PFSK-1 (cell line): ENCODE data around the gene CD300LB.

Source experiments
- POLR2AphosphoS5 ChIP-seq: IDR thresholded peaks from 2 replicates; pipeline ENCODE4 v1.6.1; 2012; ENCODE audit warnings: low read depth, mild to moderate bottlenecking, control low read depth, low read length, moderate library complexity
- SIN3A ChIP-seq: IDR thresholded peaks from 2 replicates; pipeline ENCODE4 v1.6.1; 2012; ENCODE audit warnings: mild to moderate bottlenecking, low read length, moderate library complexity, borderline replicate concordance; ENCODE audit not compliant: insufficient read depth
- TAF1 ChIP-seq: IDR thresholded peaks from 2 replicates; pipeline ENCODE4 v1.6.1; 2012; ENCODE audit warnings: low read length, control low read depth, borderline replicate concordance; ENCODE audit not compliant: insufficient read depth
- TF ChIP-seq, protein P1 (sequence below), 2 experiments: IDR thresholded peaks; 2 replicates each; pipeline versions ENCODE4 v1.6.1 to v1.8.0; 2011 to 2012; ENCODE audit warnings: low read depth in 2 of 2, low read length in 2 of 2, control low read depth in 1 of 2, inconsistent platforms in 1 of 2, mild to moderate bottlenecking in 1 of 2, moderate library complexity in 1 of 2; ENCODE audit not compliant: insufficient read depth in 1 of 2

DNA sequence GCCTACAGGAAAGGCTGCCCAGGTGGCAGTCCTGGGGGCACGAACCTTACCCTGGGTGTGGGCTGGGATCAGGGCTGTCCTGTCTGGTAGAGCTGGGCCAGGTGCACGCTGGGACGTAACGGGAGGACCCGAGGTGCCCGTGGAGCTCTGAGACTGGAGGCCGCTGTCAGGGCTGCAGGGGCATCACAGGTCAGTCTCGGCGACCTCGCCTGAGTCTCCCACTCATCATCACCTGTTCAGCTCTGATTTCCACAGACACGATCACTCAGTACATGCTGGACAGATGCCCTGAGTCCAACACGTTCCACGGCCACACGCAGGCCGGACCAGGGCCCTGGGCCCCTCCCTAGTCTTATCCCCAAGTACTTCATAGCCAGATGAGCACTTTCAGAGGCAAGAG is 19.3 kb upstream of the CD300LB start:
- TF ChIP-seq POLR2AphosphoS5 (no peak), TAF1 (no peak), SIN3A (no peak)
- TF ChIP-seq, protein P1, sequence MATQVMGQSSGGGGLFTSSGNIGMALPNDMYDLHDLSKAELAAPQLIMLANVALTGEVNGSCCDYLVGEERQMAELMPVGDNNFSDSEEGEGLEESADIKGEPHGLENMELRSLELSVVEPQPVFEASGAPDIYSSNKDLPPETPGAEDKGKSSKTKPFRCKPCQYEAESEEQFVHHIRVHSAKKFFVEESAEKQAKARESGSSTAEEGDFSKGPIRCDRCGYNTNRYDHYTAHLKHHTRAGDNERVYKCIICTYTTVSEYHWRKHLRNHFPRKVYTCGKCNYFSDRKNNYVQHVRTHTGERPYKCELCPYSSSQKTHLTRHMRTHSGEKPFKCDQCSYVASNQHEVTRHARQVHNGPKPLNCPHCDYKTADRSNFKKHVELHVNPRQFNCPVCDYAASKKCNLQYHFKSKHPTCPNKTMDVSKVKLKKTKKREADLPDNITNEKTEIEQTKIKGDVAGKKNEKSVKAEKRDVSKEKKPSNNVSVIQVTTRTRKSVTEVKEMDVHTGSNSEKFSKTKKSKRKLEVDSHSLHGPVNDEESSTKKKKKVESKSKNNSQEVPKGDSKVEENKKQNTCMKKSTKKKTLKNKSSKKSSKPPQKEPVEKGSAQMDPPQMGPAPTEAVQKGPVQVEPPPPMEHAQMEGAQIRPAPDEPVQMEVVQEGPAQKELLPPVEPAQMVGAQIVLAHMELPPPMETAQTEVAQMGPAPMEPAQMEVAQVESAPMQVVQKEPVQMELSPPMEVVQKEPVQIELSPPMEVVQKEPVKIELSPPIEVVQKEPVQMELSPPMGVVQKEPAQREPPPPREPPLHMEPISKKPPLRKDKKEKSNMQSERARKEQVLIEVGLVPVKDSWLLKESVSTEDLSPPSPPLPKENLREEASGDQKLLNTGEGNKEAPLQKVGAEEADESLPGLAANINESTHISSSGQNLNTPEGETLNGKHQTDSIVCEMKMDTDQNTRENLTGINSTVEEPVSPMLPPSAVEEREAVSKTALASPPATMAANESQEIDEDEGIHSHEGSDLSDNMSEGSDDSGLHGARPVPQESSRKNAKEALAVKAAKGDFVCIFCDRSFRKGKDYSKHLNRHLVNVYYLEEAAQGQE (IDR thresholded peaks at IDR 0.05; ENCODE audit: insufficient read depth in 1 of 2, low read depth in 2 of 2, low read length in 2 of 2), result no peak
